HG03066 (cell line): ENCODE results near the gene ME2.
"Not testable (repeated sequence)": the region's sequence is repeated elsewhere in the genome, so short reads cannot be mapped to it uniquely, and the experiment has no call there.

Experiments used
- ATAC-seq: cut with Tn5 transposase; IDR thresholded peaks from one replicate; pipeline ENCODE4 v1.9.1; 2021; ENCODE audit warnings: low read depth; ENCODE audit not compliant: unreplicated experiment

Gene ME2

DNA sequence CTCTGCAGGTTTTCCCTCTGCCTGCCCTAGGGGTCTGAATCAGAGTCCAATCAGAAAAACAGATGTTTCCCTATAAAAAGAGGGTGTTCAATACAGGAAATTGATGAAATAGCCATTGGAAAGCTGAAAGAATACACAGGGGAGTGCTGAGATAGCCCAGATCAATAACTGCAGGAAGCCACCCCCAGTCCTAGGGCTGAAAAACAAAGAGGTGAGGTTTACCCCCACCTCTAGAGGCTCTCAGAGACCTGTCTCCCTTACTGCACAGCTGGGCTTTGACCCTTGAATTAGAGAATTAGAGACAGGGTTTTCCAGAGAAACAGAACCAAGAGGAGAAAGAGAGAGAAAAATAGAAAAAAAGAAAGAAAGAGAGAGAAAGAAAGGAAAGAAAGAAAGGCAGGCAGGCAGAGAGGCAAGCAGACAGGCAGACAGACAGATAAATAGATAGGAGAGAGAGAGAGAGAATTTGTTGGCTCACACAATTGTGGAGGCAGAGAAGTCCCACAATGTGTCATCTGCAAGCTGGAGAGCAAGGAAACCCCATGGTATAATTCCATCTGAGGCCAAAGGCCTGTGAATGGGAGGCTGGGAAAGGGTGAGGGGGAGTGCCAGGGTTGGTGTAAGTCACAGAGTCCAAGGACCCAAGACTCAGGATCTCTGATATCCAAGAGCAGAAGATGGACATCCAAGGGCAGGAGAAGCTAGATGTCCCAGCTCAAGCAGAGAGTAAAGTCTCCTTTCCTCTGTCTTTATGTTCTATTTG, 18.9 kb upstream of the ME2 start:
- ATAC-seq, result no peak

DNA sequence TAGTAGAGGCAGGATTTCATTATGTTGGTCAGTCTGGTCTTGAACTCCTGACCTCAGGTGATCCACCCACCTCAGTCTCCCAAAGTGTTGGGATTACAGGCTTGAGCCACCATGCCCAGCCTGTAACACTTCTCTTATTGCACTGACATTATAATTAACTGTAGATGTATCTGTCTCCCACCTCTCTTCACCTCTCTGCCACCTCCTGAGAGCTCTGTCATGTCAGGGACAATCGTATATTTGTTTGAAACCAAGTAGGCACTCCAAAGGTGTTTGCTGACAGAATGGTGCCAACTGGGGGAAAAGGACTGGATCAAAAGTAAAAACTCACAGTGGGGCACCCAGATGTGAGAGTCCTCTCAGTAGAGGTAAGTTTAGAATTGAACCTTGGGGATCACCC, 17.3 kb upstream of the ME2 start:
- ATAC-seq, result no peak

GRCh38 chr18:50862401-50862800, 16.5 kb upstream of the ME2 start:
- no peak for ATAC-seq

GRCh38 chr18:50863840-50864375, 15.0 kb upstream of the ME2 start:
- no peak for ATAC-seq

DNA sequence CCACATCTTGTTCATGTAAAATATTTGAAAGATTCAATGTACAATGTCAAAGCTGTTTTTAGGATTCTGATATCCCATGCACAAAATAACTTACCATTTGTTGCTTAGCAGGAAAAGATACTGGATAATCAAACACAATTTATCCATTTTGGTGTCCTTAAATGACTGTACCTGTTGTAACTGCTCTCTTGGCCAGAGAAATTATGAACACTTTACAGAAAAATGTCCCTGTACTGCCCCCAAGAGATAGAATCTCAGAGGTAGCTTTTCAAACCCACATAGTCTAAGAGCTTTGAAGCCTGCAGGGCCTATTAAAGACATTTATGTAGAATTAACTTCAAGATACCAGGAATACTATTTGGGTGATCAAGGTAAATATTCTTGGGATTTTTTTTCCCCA, 12.2 kb upstream of the ME2 start:
- no peak for ATAC-seq

GRCh38 chr18:50869150-50869549, 9.8 kb upstream of the ME2 start:
- no peak for ATAC-seq

DNA sequence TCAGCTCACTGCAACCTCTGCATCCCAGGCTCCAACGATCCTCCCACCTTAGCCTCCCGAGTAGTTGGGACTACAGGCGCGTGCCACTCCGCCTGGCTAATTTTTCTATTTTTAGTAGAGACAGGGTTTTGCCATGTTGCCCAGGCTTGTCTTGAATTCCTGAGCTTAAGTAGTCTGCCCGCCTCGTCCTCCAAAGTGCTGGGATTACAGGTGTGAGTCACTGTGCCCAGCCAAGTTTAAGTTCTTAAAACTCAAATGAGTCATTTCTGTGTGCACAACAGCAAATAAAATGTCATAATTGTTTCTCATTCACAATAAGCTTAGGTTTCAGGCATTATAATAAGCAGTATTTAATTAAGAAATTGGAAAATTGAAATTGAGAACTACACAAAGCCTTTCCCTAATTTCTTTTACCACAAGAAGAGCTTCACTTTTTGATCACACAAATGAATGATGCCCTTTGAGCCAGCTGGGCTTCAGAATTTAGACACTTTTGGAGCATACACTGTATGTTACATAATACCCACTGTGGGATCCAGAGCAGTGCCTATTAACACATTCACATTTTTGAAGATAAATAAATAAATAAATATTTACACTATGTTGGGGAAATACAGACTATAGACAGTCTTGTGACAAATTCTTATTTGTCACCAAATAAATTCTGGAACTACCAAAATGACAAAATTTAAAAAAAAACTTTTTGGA, 8.6 kb upstream of the ME2 start:
- ATAC-seq, result no peak

GRCh38 chr18:50871846-50872245, 7.1 kb upstream of the ME2 start:
- no peak for ATAC-seq

- ATAC-seq, result no peak
These were observed 2.9 kb upstream of the ME2 start for GRCh38 chr18:50875966-50876536.

DNA sequence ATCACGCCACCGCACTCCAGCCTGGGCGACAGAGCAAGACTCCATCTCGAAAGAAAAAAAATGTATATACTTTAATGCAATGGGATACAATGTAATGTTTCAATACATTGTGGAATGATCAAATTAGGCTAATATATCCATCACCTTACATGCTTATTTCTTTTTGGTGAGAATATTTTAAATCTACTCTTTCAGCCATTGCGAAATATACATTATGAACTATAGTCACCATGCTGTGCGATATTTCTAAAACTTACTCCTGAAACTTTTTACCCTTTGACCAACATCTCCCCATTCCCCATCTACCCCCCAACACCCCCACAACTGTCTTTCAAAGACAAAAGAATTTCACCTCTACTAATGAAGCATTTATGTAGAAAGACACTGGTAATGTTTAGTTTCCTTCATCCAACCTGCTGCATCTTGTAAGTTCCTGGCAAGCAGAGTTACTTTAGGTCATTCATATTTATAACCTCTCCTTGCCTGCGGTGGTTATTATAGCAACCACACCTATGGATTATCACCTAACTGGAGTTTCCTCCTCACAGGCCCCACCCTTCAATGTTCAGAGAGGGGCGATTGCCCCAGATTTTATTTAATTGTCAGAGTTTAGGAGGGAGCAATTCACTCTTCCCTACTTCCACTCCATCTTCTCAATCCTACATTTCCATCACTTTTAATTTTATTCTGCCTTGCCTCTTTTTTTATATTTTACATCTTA, 1.2 kb upstream of the ME2 start:
- ATAC-seq, result no peak

DNA sequence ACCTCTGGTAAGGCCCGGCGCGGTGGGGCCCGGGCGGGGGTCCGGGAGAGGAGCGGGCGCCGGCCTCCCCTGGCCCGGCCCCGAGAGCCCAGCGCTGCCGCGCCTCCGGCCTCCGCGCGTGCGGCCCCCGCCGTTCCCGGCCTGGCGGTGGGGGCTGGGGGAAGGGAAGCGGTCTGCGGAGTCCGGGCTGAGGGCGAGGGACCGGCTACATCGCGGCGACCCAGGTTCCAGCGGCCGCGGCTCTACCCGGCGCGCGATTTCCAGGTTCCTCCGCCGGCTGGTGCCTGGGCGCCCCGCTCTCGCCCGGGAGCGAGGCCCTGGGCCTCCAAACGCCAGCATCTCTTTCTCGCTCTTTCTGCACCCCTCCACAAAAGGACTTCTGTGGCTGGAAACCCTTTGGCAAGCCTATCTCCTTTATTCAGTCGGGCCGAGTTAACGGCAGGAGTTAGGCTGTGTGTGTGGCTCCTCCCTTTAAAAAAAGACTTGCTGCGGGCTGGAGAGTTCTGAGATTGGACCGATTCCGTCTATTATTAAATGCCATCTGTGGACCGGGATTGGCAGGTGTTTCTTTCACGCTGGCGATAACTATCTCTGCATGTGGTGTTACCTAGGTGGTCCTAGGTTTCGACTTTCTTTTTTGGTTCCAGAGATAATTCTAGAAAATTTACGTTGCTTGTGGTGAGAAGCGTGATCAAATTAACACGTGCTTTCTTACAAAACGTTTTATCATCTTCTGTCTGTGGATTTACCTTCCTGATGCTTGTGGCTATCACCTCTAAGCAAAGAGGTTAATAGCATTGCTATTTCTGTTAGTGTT, 592 bp downstream of the ME2 start:
- peak; percentile 31 for ATAC-seq

GRCh38 chr18:50880119-50880465, 1.2 kb downstream of the ME2 start:
- ATAC-seq, result no peak

- not testable (repeated sequence) for ATAC-seq
These were observed 2.0 kb downstream of the ME2 start for GRCh38 chr18:50880944-50881343.

DNA sequence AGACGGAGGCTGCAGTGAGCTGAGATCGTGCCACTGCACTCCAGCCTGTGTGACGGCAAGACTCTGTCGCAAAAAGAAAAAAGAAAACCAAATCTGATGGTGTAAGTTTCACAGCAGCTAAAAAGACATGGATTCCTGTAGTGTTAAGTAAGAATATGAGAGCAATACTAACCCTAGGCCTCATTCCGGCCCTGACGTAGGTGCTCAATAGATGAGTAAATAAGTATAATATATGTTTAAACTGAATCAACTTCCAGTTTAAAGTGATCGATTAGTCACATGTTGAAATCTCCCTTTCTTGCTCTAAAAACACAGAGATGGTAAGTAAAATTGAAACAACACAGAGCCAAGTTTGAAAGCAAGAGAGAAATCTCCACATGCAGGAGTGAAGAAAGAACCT, 8.0 kb downstream of the ME2 start:
- ATAC-seq, result no peak

- no peak for ATAC-seq
These were observed 16.6 kb downstream of the ME2 start for GRCh38 chr18:50895350-50896045.

DNA sequence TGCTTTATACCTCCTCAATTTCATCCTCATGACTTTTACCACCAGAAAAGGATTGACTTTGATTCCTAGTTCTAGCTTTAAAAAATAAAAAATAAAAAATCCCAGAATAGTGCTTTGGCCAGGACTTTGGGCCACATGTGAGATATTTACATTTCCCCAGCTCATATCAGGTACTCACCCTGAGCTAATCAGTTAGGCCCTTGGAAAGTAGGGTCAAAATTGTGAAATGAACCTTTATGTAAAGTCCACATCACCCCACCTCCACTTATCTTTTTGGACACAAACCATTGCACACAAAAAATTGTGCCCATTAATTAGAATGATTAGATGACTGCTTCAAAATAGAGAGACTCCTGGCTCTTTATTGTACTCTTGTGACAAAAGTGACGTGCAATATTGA, 17.2 kb downstream of the ME2 start:
- no peak for ATAC-seq

GRCh38 chr18:50898919-50899318, 20.0 kb downstream of the ME2 start:
- no peak for ATAC-seq

GRCh38 chr18:50902797-50903196, 23.9 kb downstream of the ME2 start:
- ATAC-seq, result no peak

DNA sequence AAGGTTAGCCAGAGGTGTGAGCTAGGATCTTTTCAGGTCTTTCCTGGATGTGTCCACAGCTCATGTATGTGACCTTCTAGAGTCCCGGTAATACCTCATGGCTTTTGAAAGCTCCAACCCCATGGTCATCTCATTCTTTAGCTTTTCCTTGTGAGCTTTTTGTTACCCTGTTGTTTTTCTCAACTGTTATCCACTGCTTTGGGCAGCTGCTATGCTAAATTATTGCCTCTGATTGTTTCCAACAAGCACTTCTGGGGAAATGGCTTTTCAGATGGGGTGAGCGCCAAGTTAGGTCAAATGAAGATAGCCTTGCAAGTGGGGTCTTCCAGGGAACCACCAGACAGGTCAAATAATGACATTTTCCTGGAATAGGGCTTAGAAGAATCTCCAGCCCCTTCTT, 27.9 kb downstream of the ME2 start:
- no peak for ATAC-seq

GRCh38 chr18:50909261-50909660, 30.3 kb downstream of the ME2 start:
- no peak for ATAC-seq
